Adrenal gland (tissue), 5 donors: ENCODE results near the gene DHX30.

ENCODE experiments used
- CTCF ChIP-seq, 6 experiments: fragments of 450-650 bp in 4 of 6; fragments of 200-600 bp in 2 of 6; sonication (generic) in 1 of 6; IDR thresholded peaks; 1 replicate in 5 of 6; 2 replicates in 1 of 6; pipeline versions ENCODE4 v1.5.1 to v1.8.0; 2016 to 2021; ENCODE audit warnings: antibody characterized with exemption in 6 of 6, mild to moderate bottlenecking in 2 of 6, moderate library complexity in 1 of 6
- POLR2A ChIP-seq, 2 donors: fragments of 450-650 bp; IDR thresholded peaks; one replicate each; pipeline ENCODE4 v1.6.1; 2017; ENCODE audit warnings: antibody characterized with exemption in 2 of 2, mild to moderate bottlenecking in 2 of 2, moderate library complexity in 1 of 2
- donor health status: DM: no; HTN: no; CAD: no.

- TF ChIP-seq CTCF (IDR thresholded peaks at IDR 0.05) (no peak), POLR2A (IDR thresholded peaks at IDR 0.05) (no peak)
These were observed 74.8 kb downstream of the DHX30 start for GRCh38 chr3:47877719-47878118.
